C4-2B (cell line): ENCODE data around the gene DYNLT5.

ENCODE experiments used
- CTCF ChIP-seq: fragments of 450-650 bp; conservative IDR thresholded peaks from 2 replicates; pipeline ENCODE4 v1.5.1; 2017; ENCODE audit warnings: mild to moderate bottlenecking
- ZFX ChIP-seq: fragments of 450-650 bp; IDR thresholded peaks from 2 replicates; pipeline ENCODE4 v1.6.1; 2017

GRCh38 chr1:66768965-66769364, 16.7 kb downstream of the DYNLT5 start:
- TF ChIP-seq CTCF (no peak), ZFX (no peak)
